ENCODE data around the gene PCNX3.

- TF ChIP-seq, protein P1, sequence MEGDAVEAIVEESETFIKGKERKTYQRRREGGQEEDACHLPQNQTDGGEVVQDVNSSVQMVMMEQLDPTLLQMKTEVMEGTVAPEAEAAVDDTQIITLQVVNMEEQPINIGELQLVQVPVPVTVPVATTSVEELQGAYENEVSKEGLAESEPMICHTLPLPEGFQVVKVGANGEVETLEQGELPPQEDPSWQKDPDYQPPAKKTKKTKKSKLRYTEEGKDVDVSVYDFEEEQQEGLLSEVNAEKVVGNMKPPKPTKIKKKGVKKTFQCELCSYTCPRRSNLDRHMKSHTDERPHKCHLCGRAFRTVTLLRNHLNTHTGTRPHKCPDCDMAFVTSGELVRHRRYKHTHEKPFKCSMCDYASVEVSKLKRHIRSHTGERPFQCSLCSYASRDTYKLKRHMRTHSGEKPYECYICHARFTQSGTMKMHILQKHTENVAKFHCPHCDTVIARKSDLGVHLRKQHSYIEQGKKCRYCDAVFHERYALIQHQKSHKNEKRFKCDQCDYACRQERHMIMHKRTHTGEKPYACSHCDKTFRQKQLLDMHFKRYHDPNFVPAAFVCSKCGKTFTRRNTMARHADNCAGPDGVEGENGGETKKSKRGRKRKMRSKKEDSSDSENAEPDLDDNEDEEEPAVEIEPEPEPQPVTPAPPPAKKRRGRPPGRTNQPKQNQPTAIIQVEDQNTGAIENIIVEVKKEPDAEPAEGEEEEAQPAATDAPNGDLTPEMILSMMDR (IDR thresholded peaks at IDR 0.05) = no peak
- no peak for TF ChIP-seq POLR2A (IDR thresholded peaks at IDR 0.05)
- no peak for TF ChIP-seq EP300 (IDR thresholded peaks at IDR 0.05)
- no peak for TF ChIP-seq POLR2AphosphoS5 (IDR thresholded peaks at IDR 0.05)
Observed at GRCh38 chr11:65595131-65595530, 20.4 kb upstream of the PCNX3 start.
